Activated B cell treated with CpG ODN at 0.5 μM for 24 hours (primary cell): ENCODE results near the gene COPB2. TPM values are rescaled to one million over a fixed set of nuclear protein-coding genes. Genes with fewer than 3 reads are reported as not detected.
A peak's percentile ranks its signal among the peaks of the same experiment; 100 is the strongest.

ENCODE experiments used
- ATAC-seq: fragments of 200-7000 bp; cut with Tn5 transposase; one replicate; pipeline ENCODE4 v1.10.0; 2021; ENCODE audit warnings: low read depth, mild to moderate bottlenecking, moderate library complexity
- CTCF ChIA-PET: fragments of 350-600 bp; sonication (Branson Sonifier 250); formaldehyde crosslinking; loops from one replicate; lab custom pipeline; 2021; ENCODE audit warnings: antibody characterized with exemption; lab: Charles Lee
- POLR2A ChIA-PET: fragments of 350-600 bp; sonication (Branson Sonifier 250); formaldehyde crosslinking; loops from one replicate; lab custom pipeline; 2021; ENCODE audit warnings: antibody characterized with exemption; lab: Charles Lee
- DNase-seq: peaks from one replicate; pipeline ENCODE4 v3.0.0; 2022
- H3K27ac Mint-ChIP-seq: one replicate; pipeline ENCODE4 v1.8.0; 2020; ENCODE audit warnings: mixed read lengths
- H3K27me3 Mint-ChIP-seq: one replicate; pipeline ENCODE4 v1.8.0; 2021; ENCODE audit warnings: mixed read lengths
- H3K36me3 Mint-ChIP-seq: one replicate; pipeline ENCODE4 v1.8.0; 2021; ENCODE audit warnings: low read depth, mixed read lengths
- H3K4me1 Mint-ChIP-seq: one replicate; pipeline ENCODE4 v1.8.0; 2021; ENCODE audit warnings: mixed read lengths
- H3K4me3 Mint-ChIP-seq: one replicate; pipeline ENCODE4 v1.8.0; 2020; ENCODE audit warnings: mild to moderate bottlenecking, mixed read lengths
- H3K9me3 Mint-ChIP-seq: one replicate; pipeline ENCODE4 v1.8.0; 2020; ENCODE audit warnings: mixed read lengths
- intact Hi-C: fragments of 100-400 bp; cut with micrococcal nuclease; formaldehyde crosslinking; loops from one replicate; pipeline ENCODE4 v1.15.1; 2024
- total RNA-seq: library from RNA; stranded (reverse); gene quantifications from 2 replicates; pipeline ENCODE4 v1.2.3, GENCODE V29; 2022
- TF ChIP-seq, protein P1 (sequence below): fragments of 200-600 bp; IDR thresholded peaks from one replicate; pipeline ENCODE4 v1.8.0; 2022; ENCODE audit warnings: antibody characterized with exemption, mild to moderate bottlenecking

The COPB2 gene
- 87.0 and 91.4 TPM in 2 replicates for total RNA-seq

GRCh38 chr3:139389552-139390368 is at the start of gene COPB2:
TSS of gene COPB2 (minus strand) at chr3:139389647. CDS start at chr3:139389550, 97 bp downstream.
- Mint-ChIP-seq H3K36me3 (peaks cover 15% of the 10 kb centered on the region), H3K27ac (peak within 1 kb of the TSS; percentile 94), H3K4me3 (peak within 1 kb of the TSS; percentile 91), H3K27me3 (no peaks in the 10 kb centered on the region), H3K9me3 (no peaks in the 10 kb centered on the region), H3K4me1 (peaks cover 45% of the 10 kb centered on the region)
- POLR2A ChIA-PET: interaction anchor here (1.0 to 2.1 kb wide), 8 partner anchors 10 to 1552 kb away, joined by 3 to 13 read pairs (median 4); partner anchors contain the start of genes CEP70, MRPS22 and SLC25A36
- intact Hi-C loops: loop anchor here (1.0 to 5.0 kb wide), 6 partner anchors 46 to 1552 kb away; partner anchors contain the start of genes ARMC8, CEP70, NMNAT3 and PIK3CB
- CTCF ChIA-PET: no interaction called here
- peak; percentile 96 for ATAC-seq
- peak; percentile 99 for DNase-seq
- TF ChIP-seq, protein P1, sequence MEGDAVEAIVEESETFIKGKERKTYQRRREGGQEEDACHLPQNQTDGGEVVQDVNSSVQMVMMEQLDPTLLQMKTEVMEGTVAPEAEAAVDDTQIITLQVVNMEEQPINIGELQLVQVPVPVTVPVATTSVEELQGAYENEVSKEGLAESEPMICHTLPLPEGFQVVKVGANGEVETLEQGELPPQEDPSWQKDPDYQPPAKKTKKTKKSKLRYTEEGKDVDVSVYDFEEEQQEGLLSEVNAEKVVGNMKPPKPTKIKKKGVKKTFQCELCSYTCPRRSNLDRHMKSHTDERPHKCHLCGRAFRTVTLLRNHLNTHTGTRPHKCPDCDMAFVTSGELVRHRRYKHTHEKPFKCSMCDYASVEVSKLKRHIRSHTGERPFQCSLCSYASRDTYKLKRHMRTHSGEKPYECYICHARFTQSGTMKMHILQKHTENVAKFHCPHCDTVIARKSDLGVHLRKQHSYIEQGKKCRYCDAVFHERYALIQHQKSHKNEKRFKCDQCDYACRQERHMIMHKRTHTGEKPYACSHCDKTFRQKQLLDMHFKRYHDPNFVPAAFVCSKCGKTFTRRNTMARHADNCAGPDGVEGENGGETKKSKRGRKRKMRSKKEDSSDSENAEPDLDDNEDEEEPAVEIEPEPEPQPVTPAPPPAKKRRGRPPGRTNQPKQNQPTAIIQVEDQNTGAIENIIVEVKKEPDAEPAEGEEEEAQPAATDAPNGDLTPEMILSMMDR: no peak

GRCh38 chr3:139434764-139435307 is 45.4 kb upstream of the COPB2 start:
- Mint-ChIP-seq H3K4me1 (no peaks in the 10 kb centered on the region), H3K4me3 (no peak overlapping the region), H3K27me3 (no peaks in the 10 kb centered on the region), H3K36me3 (peaks cover 7% of the 10 kb centered on the region), H3K27ac (no peak overlapping the region), H3K9me3 (no peaks in the 10 kb centered on the region)
- intact Hi-C loops: no loop called here
- TF ChIP-seq, protein P1: no peak
- ChIA-PET POLR2A (no interaction called here), CTCF (no interaction called here)
- DNase-seq (no peak), ATAC-seq (no peak)

- intact Hi-C loops: no loop called here
- no peak overlapping the region for H3K27ac Mint-ChIP-seq
- POLR2A ChIA-PET: no interaction called here
- no peak for DNase-seq
- peaks cover 7% of the 10 kb centered on the region for H3K36me3 Mint-ChIP-seq
- H3K27me3 Mint-ChIP-seq: no peaks in the 10 kb centered on the region
- H3K4me3 Mint-ChIP-seq: no peak overlapping the region
- TF ChIP-seq, protein P1: no peak
- H3K4me1 Mint-ChIP-seq: no peaks in the 10 kb centered on the region
- no peaks in the 10 kb centered on the region for H3K9me3 Mint-ChIP-seq
- ATAC-seq: no peak
- CTCF ChIA-PET: no interaction called here
Observed at GRCh38 chr3:139434228-139434627, 44.8 kb upstream of the COPB2 start.

DNA sequence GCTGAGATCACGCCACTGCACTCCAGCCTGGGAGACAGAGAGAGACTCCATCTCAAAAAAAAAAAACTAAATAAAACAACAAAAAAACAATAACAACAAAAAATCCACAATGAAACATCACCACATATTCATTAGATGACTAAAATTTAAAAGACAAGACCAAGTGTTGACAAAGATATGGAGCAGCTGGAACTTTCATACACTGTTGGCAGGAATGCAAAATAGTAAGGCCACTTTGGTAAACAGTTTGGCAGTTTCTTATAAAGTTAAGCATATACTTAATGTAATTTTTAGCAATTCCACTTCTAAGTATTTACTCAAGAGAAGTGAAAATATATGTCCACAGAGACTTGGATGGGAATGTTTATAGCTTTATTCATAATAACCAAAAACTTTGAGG is 43.6 kb upstream of the COPB2 start:
- H3K27ac Mint-ChIP-seq: no peak overlapping the region
- POLR2A ChIA-PET: no interaction called here
- intact Hi-C loops: no loop called here

DNA sequence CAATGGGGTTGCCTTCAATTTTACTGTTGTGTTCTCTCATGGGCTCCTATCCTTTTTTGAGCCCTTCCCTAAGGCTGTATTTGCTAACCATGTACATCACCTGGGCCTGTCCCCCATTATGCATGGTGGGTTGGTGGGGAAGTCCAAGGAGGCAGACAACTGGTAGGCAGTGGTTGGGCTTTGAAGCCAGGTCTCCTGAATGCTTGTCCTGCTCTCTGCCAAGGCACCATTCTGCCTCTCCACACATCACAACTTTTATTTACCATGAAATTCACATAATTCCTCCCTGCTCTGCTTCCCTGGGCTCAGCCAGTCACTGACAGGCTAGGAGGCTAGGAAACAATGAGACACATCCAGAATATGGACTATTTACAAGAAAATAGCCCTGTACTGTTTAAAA is 41.0 kb upstream of the COPB2 start:
- POLR2A ChIA-PET: no interaction called here
- DNase-seq: no peak
- Mint-ChIP-seq H3K4me1 (no peaks in the 10 kb centered on the region), H3K9me3 (no peaks in the 10 kb centered on the region), H3K36me3 (peaks cover 7% of the 10 kb centered on the region), H3K4me3 (no peak overlapping the region), H3K27me3 (no peaks in the 10 kb centered on the region), H3K27ac (no peak overlapping the region)
- CTCF ChIA-PET: no interaction called here
- TF ChIP-seq, protein P1: no peak
- ATAC-seq: no peak
- intact Hi-C loops: no loop called here

More for the DNA sequence above, 43.6 kb upstream of the COPB2 start:
- Mint-ChIP-seq H3K4me1 (no peaks in the 10 kb centered on the region), H3K4me3 (no peak overlapping the region), H3K36me3 (peaks cover 7% of the 10 kb centered on the region), H3K27me3 (no peaks in the 10 kb centered on the region), H3K9me3 (no peaks in the 10 kb centered on the region)
- no peak for DNase-seq
- TF ChIP-seq, protein P1: no peak
- no peak for ATAC-seq
- CTCF ChIA-PET: no interaction called here
